Measurements from ENCODE around the gene UPF2. TPM values are rescaled to one million over a fixed set of nuclear protein-coding genes. Genes with fewer than 3 reads are reported as not detected.

UPF2 gene
- polyA plus RNA-seq, 3 donors: 2.7 to 6.7 (median 4.3) TPM

DNA sequence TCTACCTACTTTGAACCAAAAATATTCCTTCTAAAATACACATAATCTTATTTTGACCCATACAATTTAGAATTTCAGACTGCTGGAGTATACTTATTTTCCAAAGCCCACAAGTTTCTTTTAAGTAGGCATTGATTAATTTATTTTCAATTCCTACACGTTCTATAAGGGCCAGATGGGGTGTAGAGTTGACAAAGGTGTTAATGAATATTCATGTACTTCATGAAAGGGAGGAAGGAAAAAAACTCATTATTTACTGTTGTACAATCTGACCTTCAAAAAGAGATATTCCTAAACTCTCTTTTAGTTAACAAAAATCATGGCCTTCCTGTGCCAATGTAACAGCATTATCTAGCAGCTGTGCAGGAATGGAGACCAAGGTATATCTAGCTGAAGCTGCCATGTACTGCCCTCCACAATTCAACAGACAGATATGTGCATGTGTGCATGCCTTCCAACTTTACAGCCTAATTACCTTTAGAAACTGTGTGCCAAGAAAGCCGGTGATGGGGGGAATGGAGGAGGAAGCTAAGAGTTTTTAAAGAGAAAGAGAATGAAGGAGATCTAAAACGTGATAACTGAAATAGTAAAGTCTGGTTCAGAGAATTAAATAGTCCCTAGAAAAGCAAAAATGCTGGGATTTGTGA lies 108.9 kb downstream of the UPF2 start:
- Mint-ChIP-seq H3K27ac (peak overlapping the region in 1 of 7 donors; percentile 6), H3K4me3 (no peak overlapping the region), H3K4me1 (no peaks in the 10 kb centered on the region), H3K9me3 (no peaks in the 10 kb centered on the region), H3K36me3 (peaks cover 72 to 85% of the 10 kb centered on the region in 2 donors), H3K27me3 (ENCODE audit: low read depth in 3 of 3) (peaks cover 0 to 2% (median 0%) of the 10 kb centered on the region in 3 donors)
- no peak for DNase-seq
- Histone ChIP-seq H3K4me2 (replicated peaks; ENCODE audit: extremely low read depth, low read length, poor library complexity, severe bottlenecking) (no peak overlapping the region), H3K36me3 (replicated peaks in 1 of 2; ENCODE audit: control insufficient read depth in 1 of 2, insufficient read depth in 2 of 2, low read length in 2 of 2) (peaks cover 70 to 95% of the 10 kb centered on the region in 2 donors), H3K9ac (ENCODE audit: insufficient read depth, low read length, poor library complexity, severe bottlenecking) (no peak overlapping the region), H3K9me3 (replicated peaks in 1 of 2; ENCODE audit: control insufficient read depth in 1 of 2, insufficient read depth in 1 of 2, low read length in 2 of 2) (no peaks in the 10 kb centered on the region), H3K27me3 (ENCODE audit: control insufficient read depth in 2 of 2, insufficient read depth in 2 of 2, low read length in 2 of 2) (no peaks in the 10 kb centered on the region), H3K27ac (ENCODE audit: low read depth in 1 of 2, low read length in 2 of 2) (no peak overlapping the region), H2AFZ (ENCODE audit: insufficient read depth, low read depth, low read length, poor library complexity, severe bottlenecking) (no peak overlapping the region), H3K79me2 (ENCODE audit: insufficient read depth, low read length) (no peaks in the 10 kb centered on the region), H3K4me1 (ENCODE audit: control insufficient read depth in 1 of 2, insufficient read depth in 2 of 2, low read length in 2 of 2) (no peaks in the 10 kb centered on the region), H3K4me3 (replicated peaks in 1 of 3; ENCODE audit: low read depth in 2 of 3, low read length in 3 of 3) (no peak overlapping the region), H4K20me1 (ENCODE audit: insufficient read depth, low read length) (no peaks in the 10 kb centered on the region)
- WGBS (ENCODE audit: insufficient coverage): 94% methylated on average over 2 of the region's 3 CpGs
- TF ChIP-seq, protein P1, sequence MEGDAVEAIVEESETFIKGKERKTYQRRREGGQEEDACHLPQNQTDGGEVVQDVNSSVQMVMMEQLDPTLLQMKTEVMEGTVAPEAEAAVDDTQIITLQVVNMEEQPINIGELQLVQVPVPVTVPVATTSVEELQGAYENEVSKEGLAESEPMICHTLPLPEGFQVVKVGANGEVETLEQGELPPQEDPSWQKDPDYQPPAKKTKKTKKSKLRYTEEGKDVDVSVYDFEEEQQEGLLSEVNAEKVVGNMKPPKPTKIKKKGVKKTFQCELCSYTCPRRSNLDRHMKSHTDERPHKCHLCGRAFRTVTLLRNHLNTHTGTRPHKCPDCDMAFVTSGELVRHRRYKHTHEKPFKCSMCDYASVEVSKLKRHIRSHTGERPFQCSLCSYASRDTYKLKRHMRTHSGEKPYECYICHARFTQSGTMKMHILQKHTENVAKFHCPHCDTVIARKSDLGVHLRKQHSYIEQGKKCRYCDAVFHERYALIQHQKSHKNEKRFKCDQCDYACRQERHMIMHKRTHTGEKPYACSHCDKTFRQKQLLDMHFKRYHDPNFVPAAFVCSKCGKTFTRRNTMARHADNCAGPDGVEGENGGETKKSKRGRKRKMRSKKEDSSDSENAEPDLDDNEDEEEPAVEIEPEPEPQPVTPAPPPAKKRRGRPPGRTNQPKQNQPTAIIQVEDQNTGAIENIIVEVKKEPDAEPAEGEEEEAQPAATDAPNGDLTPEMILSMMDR (IDR thresholded peaks at IDR 0.05): no peak
- intact Hi-C loops (cut with micrococcal nuclease): no loop called here

DNA sequence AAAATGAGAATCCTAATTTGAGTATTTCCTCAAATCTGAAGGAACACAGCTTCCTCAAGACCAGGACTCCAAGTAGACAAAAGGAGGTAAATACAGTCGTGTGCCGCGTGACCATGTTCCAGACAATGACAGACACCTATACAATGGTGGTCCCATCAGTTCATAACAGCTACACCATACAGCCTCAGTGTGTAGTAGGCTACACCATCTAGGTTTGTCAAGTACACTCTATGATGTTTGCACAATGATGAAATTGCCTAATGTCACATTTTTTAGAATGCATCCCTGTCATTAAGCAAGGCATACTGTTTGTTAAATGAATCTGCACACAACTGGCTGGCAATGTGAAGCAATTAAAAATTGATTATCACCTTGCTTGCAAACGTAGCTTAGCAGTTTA lies 111.6 kb downstream of the UPF2 start:
- WGBS (ENCODE audit: insufficient coverage): 100% methylated on average over 2 of the region's 4 CpGs
- H3K27ac Mint-ChIP-seq: no peak overlapping the region

More for the DNA sequence above, 111.6 kb downstream of the UPF2 start:
- Mint-ChIP-seq H3K9me3 (no peaks in the 10 kb centered on the region), H3K36me3 (peaks cover 81 to 88% of the 10 kb centered on the region in 2 donors), H3K4me3 (no peak overlapping the region), H3K4me1 (no peaks in the 10 kb centered on the region), H3K27me3 (ENCODE audit: low read depth in 3 of 3) (peaks cover 0 to 2% (median 2%) of the 10 kb centered on the region in 3 donors)
- no peaks in the 10 kb centered on the region for H4K20me1 ChIP-seq (ENCODE audit: insufficient read depth, low read length)
- H2AFZ ChIP-seq (ENCODE audit: insufficient read depth, low read depth, low read length, poor library complexity, severe bottlenecking): no peak overlapping the region
- H3K27me3 ChIP-seq (ENCODE audit: control insufficient read depth in 2 of 2, insufficient read depth in 2 of 2, low read length in 2 of 2): no peaks in the 10 kb centered on the region
- no peak overlapping the region for H3K4me2 ChIP-seq (replicated peaks; ENCODE audit: extremely low read depth, low read length, poor library complexity, severe bottlenecking)
- no peak overlapping the region for H3K9ac ChIP-seq (ENCODE audit: insufficient read depth, low read length, poor library complexity, severe bottlenecking)
- H3K9me3 ChIP-seq (replicated peaks in 1 of 2; ENCODE audit: control insufficient read depth in 1 of 2, insufficient read depth in 1 of 2, low read length in 2 of 2): no peaks in the 10 kb centered on the region
- H3K27ac ChIP-seq (ENCODE audit: low read depth in 1 of 2, low read length in 2 of 2): no peak overlapping the region
- TF ChIP-seq, protein P1 (IDR thresholded peaks at IDR 0.05): no peak
- no peaks in the 10 kb centered on the region for H3K4me1 ChIP-seq (ENCODE audit: control insufficient read depth in 1 of 2, insufficient read depth in 2 of 2, low read length in 2 of 2)
- DNase-seq: no peak
- H3K36me3 ChIP-seq (replicated peaks in 1 of 2; ENCODE audit: control insufficient read depth in 1 of 2, insufficient read depth in 2 of 2, low read length in 2 of 2): peaks cover 73 to 96% of the 10 kb centered on the region in 2 donors
- no peak overlapping the region for H3K4me3 ChIP-seq (replicated peaks in 1 of 3; ENCODE audit: low read depth in 2 of 3, low read length in 3 of 3)
- intact Hi-C loops (cut with micrococcal nuclease): no loop called here
- no peaks in the 10 kb centered on the region for H3K79me2 ChIP-seq (ENCODE audit: insufficient read depth, low read length)
